Lower lobe of right lung (tissue), 2 donors: ENCODE results near the gene CHMP4A. TPM values are rescaled to one million over a fixed set of nuclear protein-coding genes. Genes with fewer than 3 reads are reported as not detected.

Source experiments
- ATAC-seq, 2 donors: fragments of 200-7000 bp; cut with Tn5 transposase; one replicate each; pipeline ENCODE4 v1.9.1; 2020 to 2022; ENCODE audit warnings: mild to moderate bottlenecking in 2 of 2, moderate library complexity in 2 of 2
- DNase-seq: peaks from one replicate; pipeline ENCODE4 v3.0.0-alpha.2; 2020
- H3K27ac ChIP-seq: fragments of 200-600 bp; one replicate; pipeline ENCODE4 v1.8.0; 2022
- H3K27me3 ChIP-seq: fragments of 200-600 bp; one replicate; pipeline ENCODE4 v1.8.0; 2022; ENCODE audit warnings: low read depth
- H3K36me3 ChIP-seq: fragments of 200-600 bp; one replicate; pipeline ENCODE4 v1.8.0; 2022; ENCODE audit warnings: mild to moderate bottlenecking
- H3K4me1 ChIP-seq: fragments of 200-600 bp; one replicate; pipeline ENCODE4 v1.8.0; 2022
- H3K4me3 ChIP-seq: fragments of 200-600 bp; one replicate; pipeline ENCODE4 v1.8.0; 2022; ENCODE audit warnings: mild to moderate bottlenecking
- H3K9me3 ChIP-seq: fragments of 200-600 bp; one replicate; pipeline ENCODE4 v1.8.0; 2022
- intact Hi-C: fragments of 100-400 bp; cut with DNase I; formaldehyde crosslinking; loops from one replicate; pipeline ENCODE4 v1.11.0; 2022
- total RNA-seq: library from RNA; stranded (reverse); fragmentation: NEBNext Ultra II Directional; extraction: Animal tissue kit (Norgen Biotek cat#: 25700); gene quantifications from one replicate; pipeline ENCODE4 v1.2.1, GENCODE V29; 2021
- TF ChIP-seq, protein P1 (sequence below): fragments of 200-600 bp; IDR thresholded peaks from one replicate; pipeline ENCODE4 v1.8.0; 2022; ENCODE audit warnings: antibody characterized with exemption, mild to moderate bottlenecking
- donor health status: DM: no; HTN: yes; CAD: no; lungs with severe emphysema.

Gene CHMP4A
- total RNA-seq, 1 donor from 2014 or later: 41.9 TPM

DNA sequence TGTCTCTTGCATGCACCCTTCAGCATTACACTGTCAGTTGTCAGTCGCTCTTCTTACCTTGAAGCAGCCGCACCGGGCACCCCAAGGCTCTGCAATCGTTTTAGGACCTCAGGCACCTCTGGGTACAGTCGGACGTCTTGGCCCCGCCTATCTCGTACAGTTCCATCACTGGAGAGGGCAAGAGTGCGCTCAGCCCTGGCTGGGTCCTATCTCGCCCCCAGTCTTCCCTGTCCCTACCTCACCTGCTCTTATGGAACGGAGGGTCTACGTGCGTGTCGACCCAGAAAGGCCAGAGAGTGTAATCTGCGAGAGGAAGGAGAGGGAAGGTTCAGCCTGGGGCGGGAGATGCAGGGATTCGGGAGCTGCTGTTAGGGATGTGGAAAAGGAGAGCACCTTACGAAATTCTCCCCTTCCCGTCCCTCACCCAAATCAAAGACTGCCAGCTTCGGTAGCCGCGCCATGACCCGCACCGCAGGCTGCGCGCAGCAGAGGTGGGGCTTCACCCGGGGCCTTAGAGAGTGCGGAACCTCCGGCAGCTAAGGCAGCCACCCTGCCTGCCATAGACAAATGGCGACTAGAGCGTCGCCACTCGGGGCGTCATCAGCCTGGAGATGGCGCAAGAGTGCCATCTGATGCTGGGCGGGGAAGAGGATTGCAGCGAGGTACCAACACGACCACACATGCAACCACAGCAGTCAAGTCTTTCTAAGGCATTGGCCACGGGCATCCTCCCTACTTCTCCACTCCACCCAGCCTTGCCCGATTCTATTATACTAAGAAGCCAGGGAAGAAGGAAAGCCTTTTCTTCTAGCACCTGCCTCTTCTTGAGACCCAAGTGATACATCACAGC is 2.4 kb upstream of the CHMP4A start, which contains the start of gene MDP1:
MDP1 (minus strand) TSS at position 572 of the 850 bp plus-strand sequence; CDS start at position 461, 111 bp downstream.
- TF ChIP-seq, protein P1, sequence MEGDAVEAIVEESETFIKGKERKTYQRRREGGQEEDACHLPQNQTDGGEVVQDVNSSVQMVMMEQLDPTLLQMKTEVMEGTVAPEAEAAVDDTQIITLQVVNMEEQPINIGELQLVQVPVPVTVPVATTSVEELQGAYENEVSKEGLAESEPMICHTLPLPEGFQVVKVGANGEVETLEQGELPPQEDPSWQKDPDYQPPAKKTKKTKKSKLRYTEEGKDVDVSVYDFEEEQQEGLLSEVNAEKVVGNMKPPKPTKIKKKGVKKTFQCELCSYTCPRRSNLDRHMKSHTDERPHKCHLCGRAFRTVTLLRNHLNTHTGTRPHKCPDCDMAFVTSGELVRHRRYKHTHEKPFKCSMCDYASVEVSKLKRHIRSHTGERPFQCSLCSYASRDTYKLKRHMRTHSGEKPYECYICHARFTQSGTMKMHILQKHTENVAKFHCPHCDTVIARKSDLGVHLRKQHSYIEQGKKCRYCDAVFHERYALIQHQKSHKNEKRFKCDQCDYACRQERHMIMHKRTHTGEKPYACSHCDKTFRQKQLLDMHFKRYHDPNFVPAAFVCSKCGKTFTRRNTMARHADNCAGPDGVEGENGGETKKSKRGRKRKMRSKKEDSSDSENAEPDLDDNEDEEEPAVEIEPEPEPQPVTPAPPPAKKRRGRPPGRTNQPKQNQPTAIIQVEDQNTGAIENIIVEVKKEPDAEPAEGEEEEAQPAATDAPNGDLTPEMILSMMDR: peak; percentile 60
- peak within 1 kb of the TSS; percentile 82 for H3K4me3 ChIP-seq
- peak; percentile 86 to 88 for ATAC-seq

DNA sequence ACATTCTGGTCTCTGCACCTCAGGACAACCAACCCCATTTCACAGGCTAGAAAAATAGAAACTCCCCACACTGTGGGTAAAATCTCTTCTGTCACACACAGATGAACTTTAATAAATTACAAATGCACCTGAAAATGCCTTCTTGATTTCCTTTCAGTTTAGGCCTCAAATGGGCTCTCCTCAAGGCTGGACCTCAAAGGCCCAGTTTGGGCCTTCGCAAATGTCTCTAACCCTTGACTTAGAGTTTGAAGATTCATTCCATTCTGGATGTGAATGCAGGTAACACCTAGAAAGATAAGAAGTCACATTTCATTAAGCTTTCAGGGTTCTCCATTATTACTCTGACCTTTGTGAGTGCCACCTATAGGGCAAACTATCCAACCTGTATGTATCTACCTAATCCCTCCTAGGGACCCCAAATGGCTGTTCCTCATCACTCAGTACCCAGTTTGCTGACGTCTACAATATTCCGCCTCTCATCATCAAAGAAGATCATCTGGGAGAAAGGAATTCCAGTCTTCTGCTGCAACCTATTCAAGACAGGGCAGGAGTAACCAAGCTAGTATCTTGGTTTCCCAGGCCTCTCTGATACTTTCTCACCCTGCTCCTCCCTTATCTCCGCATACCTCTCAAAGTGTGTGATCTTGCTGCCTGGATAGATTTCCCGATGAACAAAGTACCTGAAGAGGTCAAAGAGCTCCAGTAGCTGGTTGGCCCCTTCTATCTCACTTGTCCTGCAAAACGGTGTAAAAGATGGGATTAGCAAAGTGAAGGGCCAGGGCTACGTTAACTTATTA is 776 bp upstream of the CHMP4A start:
- Histone ChIP-seq H3K36me3 (peaks cover 37% of the 10 kb centered on the region), H3K27ac (peak overlapping the region; percentile 96), H3K4me3 (peak overlapping the region; percentile 75), H3K27me3 (no peaks in the 10 kb centered on the region), H3K9me3 (no peaks in the 10 kb centered on the region), H3K4me1 (peaks cover 33% of the 10 kb centered on the region)
- intact Hi-C loops: no loop called here
- TF ChIP-seq, protein P1: no peak
- DNase-seq (no peak), ATAC-seq (no peak)

More for the DNA sequence above, 2.4 kb upstream of the CHMP4A start, which contains the start of gene MDP1:
- peak; percentile 91 for DNase-seq
- H3K27me3 ChIP-seq: no peaks in the 10 kb centered on the region
- no peaks in the 10 kb centered on the region for H3K9me3 ChIP-seq
- peak within 1 kb of the TSS; percentile 92 for H3K27ac ChIP-seq
- H3K36me3 ChIP-seq: peaks cover 24% of the 10 kb centered on the region
- H3K4me1 ChIP-seq: peaks cover 33% of the 10 kb centered on the region
- intact Hi-C loops: no loop called here

DNA sequence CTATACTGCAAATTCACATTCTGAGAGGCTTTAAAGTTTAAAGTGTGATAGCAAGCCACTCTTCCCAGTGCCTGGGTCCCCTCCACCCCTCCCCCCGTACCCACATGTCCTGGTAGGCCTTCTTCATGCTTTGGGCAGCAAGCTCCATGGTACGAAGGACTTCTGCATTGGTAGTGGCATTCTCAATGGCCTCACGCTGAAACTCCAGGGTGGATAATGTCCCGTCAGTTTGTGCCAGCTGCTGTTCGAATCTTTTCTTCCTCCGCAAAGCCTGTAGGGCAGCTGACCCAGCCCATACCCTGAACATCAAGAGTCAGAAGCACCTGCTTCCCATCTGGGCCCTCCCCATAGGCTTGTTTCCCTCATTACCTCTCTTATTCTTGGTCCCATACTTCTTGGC is 2.0 kb downstream of the CHMP4A start:
- Histone ChIP-seq H3K9me3 (no peaks in the 10 kb centered on the region), H3K27me3 (no peaks in the 10 kb centered on the region), H3K36me3 (peaks cover 51% of the 10 kb centered on the region), H3K4me1 (peaks cover 31% of the 10 kb centered on the region), H3K27ac (no peak overlapping the region), H3K4me3 (no peak overlapping the region)
- ATAC-seq (no peak), DNase-seq (no peak)
- TF ChIP-seq, protein P1: no peak
- intact Hi-C loops: no loop called here

DNA sequence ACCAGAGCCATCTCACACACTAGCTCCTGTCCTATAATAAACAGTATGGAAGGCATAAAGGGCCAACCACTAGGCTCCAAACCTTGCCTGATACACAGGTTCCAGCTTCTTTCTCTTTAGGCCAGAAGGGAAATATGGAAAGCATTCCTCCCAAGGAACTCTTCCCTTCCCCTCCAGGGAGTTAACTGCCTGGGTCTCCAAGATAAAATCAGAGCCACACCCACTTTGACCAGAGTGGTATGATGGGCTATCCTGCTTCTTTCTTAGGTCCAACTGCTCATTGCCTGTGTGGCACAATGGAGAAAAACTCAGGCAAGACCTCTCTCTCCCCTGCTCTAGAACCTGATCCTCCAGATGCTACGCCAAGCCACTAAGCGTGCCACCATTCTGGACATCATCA is 5.7 kb downstream of the CHMP4A start:
- TF ChIP-seq, protein P1: no peak
- Histone ChIP-seq H3K27ac (no peak overlapping the region), H3K4me1 (peaks cover 6% of the 10 kb centered on the region), H3K27me3 (no peaks in the 10 kb centered on the region), H3K9me3 (no peaks in the 10 kb centered on the region), H3K4me3 (no peak overlapping the region), H3K36me3 (peaks cover 71% of the 10 kb centered on the region)
- intact Hi-C loops: no loop called here
- no peak for ATAC-seq
- DNase-seq: no peak

DNA sequence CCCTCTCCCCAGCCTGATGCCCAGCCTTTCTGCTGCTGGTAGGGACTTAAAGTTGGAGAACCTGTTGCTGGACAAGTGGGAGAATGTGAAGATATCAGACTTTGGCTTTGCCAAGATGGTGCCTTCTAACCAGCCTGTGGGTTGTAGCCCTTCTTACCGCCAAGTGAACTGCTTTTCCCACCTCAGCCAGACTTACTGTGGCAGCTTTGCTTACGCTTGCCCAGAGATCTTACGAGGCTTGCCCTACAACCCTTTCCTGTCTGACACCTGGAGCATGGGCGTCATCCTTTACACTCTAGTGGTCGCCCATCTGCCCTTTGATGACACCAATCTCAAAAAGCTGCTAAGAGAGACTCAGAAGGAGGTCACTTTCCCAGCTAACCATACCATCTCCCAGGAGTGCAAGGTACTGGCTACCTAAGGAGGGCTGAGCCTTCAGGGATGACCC is 6.2 kb downstream of the CHMP4A start:
- H3K4me1 ChIP-seq: peaks cover under 1% of the 10 kb centered on the region
- H3K4me3 ChIP-seq: no peak overlapping the region
- ATAC-seq: no peak
- no peaks in the 10 kb centered on the region for H3K27me3 ChIP-seq
- DNase-seq: no peak
- peaks cover 71% of the 10 kb centered on the region for H3K36me3 ChIP-seq
- no peak overlapping the region for H3K27ac ChIP-seq
- TF ChIP-seq, protein P1: no peak
- H3K9me3 ChIP-seq: no peaks in the 10 kb centered on the region
- intact Hi-C loops: no loop called here
